Neural cell (in vitro differentiated cells): Measurements from ENCODE around the gene ERP44.

ENCODE experiments used
- EP300 ChIP-seq: fragments of 450-650 bp; conservative IDR thresholded peaks from 2 replicates; pipeline ENCODE4 v1.6.1; 2014; ENCODE audit warnings: antibody characterized with exemption, mild to moderate bottlenecking, moderate library complexity; ENCODE audit not compliant: poor library complexity, severe bottlenecking
- EZH2 ChIP-seq: fragments of 200-600, 300-800 bp; shearing (Covaris generic), sonication (generic); IDR thresholded peaks from 2 replicates; pipeline ENCODE4 v1.6.1; 2014; ENCODE audit warnings: antibody characterized with exemption, low read length, borderline replicate concordance, mild to moderate bottlenecking; ENCODE audit not compliant: insufficient read depth, poor library complexity, severe bottlenecking
- MXI1 ChIP-seq: fragments of 450-650 bp; conservative IDR thresholded peaks from 2 replicates; pipeline ENCODE4 v1.6.1; 2014; ENCODE audit warnings: antibody characterized with exemption, mild to moderate bottlenecking; ENCODE audit not compliant: poor library complexity, severe bottlenecking
- POLR2AphosphoS5 ChIP-seq: IDR thresholded peaks from 2 replicates; pipeline ENCODE4 v1.6.1; 2012
- RAD21 ChIP-seq: fragments of 450-650 bp; conservative IDR thresholded peaks from 2 replicates; pipeline ENCODE4 v1.6.1; 2014; ENCODE audit warnings: antibody characterized with exemption, mild to moderate bottlenecking, moderate library complexity
- SMC3 ChIP-seq: fragments of 450-650 bp; conservative IDR thresholded peaks from 2 replicates; pipeline ENCODE4 v1.6.1; 2014; ENCODE audit warnings: antibody characterized with exemption, mild to moderate bottlenecking, moderate library complexity; ENCODE audit not compliant: poor library complexity
- TAF1 ChIP-seq: IDR thresholded peaks from 2 replicates; pipeline ENCODE4 v1.6.1; 2012; ENCODE audit warnings: low read depth
- TF ChIP-seq, protein P1 (sequence below): fragments of 450-650 bp; IDR thresholded peaks from 2 replicates; pipeline ENCODE4 v1.5.1; 2014; ENCODE audit warnings: antibody characterized with exemption, mild to moderate bottlenecking, moderate library complexity; ENCODE audit not compliant: poor library complexity, severe bottlenecking
- TF ChIP-seq, protein P2 (sequence below): IDR thresholded peaks from 2 replicates; pipeline ENCODE4 v1.6.1; 2012; ENCODE audit warnings: borderline replicate concordance

GRCh38 chr9:99954819-99955218 lies 144.0 kb downstream of the ERP44 start:
- no peak for TF ChIP-seq RAD21
- TF ChIP-seq, protein P1, sequence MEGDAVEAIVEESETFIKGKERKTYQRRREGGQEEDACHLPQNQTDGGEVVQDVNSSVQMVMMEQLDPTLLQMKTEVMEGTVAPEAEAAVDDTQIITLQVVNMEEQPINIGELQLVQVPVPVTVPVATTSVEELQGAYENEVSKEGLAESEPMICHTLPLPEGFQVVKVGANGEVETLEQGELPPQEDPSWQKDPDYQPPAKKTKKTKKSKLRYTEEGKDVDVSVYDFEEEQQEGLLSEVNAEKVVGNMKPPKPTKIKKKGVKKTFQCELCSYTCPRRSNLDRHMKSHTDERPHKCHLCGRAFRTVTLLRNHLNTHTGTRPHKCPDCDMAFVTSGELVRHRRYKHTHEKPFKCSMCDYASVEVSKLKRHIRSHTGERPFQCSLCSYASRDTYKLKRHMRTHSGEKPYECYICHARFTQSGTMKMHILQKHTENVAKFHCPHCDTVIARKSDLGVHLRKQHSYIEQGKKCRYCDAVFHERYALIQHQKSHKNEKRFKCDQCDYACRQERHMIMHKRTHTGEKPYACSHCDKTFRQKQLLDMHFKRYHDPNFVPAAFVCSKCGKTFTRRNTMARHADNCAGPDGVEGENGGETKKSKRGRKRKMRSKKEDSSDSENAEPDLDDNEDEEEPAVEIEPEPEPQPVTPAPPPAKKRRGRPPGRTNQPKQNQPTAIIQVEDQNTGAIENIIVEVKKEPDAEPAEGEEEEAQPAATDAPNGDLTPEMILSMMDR, result no peak
- no peak for TF ChIP-seq POLR2AphosphoS5
- TF ChIP-seq EZH2, result no peak
- no peak for TF ChIP-seq TAF1
- TF ChIP-seq EP300, result no peak
- TF ChIP-seq, protein P2, sequence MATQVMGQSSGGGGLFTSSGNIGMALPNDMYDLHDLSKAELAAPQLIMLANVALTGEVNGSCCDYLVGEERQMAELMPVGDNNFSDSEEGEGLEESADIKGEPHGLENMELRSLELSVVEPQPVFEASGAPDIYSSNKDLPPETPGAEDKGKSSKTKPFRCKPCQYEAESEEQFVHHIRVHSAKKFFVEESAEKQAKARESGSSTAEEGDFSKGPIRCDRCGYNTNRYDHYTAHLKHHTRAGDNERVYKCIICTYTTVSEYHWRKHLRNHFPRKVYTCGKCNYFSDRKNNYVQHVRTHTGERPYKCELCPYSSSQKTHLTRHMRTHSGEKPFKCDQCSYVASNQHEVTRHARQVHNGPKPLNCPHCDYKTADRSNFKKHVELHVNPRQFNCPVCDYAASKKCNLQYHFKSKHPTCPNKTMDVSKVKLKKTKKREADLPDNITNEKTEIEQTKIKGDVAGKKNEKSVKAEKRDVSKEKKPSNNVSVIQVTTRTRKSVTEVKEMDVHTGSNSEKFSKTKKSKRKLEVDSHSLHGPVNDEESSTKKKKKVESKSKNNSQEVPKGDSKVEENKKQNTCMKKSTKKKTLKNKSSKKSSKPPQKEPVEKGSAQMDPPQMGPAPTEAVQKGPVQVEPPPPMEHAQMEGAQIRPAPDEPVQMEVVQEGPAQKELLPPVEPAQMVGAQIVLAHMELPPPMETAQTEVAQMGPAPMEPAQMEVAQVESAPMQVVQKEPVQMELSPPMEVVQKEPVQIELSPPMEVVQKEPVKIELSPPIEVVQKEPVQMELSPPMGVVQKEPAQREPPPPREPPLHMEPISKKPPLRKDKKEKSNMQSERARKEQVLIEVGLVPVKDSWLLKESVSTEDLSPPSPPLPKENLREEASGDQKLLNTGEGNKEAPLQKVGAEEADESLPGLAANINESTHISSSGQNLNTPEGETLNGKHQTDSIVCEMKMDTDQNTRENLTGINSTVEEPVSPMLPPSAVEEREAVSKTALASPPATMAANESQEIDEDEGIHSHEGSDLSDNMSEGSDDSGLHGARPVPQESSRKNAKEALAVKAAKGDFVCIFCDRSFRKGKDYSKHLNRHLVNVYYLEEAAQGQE, result no peak
- TF ChIP-seq MXI1, result no peak
- TF ChIP-seq SMC3, result no peak
